BE2C (cell line): ENCODE measurements around the gene TPI1.

Experiments used
- DNase-seq: peaks from one replicate; pipeline ENCODE4 v3.0.0-alpha.2; 2020
- H3K27me3 ChIP-seq: fragments of 250-450 bp; sonication (Bioruptor Pico); 2 replicates; pipeline ENCODE4 v1.5.1; 2020; ENCODE audit warnings: mild to moderate bottlenecking
- H3K36me3 ChIP-seq: fragments of 250-450 bp; sonication (Bioruptor Pico); 2 replicates; pipeline ENCODE4 v1.5.1; 2020; ENCODE audit warnings: mild to moderate bottlenecking
- H3K4me1 ChIP-seq: fragments of 250-450 bp; sonication (Bioruptor Pico); 2 replicates; pipeline ENCODE4 v1.5.1; 2020
- H3K4me3 ChIP-seq: 2 replicates; pipeline ENCODE4 v1.5.1; 2011; ENCODE audit warnings: low read depth, low read length
- H3K9me3 ChIP-seq: fragments of 250-450 bp; sonication (Bioruptor Pico); 2 replicates; pipeline ENCODE4 v1.5.1; 2020
- TF ChIP-seq, protein P1 (sequence below): IDR thresholded peaks from 2 replicates; pipeline ENCODE4 v1.5.1; 2012; ENCODE audit warnings: mild to moderate bottlenecking, low read depth, low read length

TPI1 gene

GRCh38 chr12:6820166-6820565, 47.2 kb upstream of the TPI1 start:
- no peaks in the 10 kb centered on the region for H3K27me3 ChIP-seq

GRCh38 chr12:6821591-6822425, 45.5 kb upstream of the TPI1 start, which contains the start of gene GPR162:
Gene GPR162, plus strand, starts transcription at chr12:6821821. Its CDS starts 2,078 bp downstream, at chr12:6823899.
- peaks cover 25% of the 10 kb centered on the region for H3K4me1 ChIP-seq
- no peaks in the 10 kb centered on the region for H3K27me3 ChIP-seq

More at GRCh38 chr12:6820166-6820565, 47.2 kb upstream of the TPI1 start:
- TF ChIP-seq, protein P1, sequence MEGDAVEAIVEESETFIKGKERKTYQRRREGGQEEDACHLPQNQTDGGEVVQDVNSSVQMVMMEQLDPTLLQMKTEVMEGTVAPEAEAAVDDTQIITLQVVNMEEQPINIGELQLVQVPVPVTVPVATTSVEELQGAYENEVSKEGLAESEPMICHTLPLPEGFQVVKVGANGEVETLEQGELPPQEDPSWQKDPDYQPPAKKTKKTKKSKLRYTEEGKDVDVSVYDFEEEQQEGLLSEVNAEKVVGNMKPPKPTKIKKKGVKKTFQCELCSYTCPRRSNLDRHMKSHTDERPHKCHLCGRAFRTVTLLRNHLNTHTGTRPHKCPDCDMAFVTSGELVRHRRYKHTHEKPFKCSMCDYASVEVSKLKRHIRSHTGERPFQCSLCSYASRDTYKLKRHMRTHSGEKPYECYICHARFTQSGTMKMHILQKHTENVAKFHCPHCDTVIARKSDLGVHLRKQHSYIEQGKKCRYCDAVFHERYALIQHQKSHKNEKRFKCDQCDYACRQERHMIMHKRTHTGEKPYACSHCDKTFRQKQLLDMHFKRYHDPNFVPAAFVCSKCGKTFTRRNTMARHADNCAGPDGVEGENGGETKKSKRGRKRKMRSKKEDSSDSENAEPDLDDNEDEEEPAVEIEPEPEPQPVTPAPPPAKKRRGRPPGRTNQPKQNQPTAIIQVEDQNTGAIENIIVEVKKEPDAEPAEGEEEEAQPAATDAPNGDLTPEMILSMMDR, result no peak
- Histone ChIP-seq H3K4me3 (no peak overlapping the region), H3K4me1 (peaks cover 29% of the 10 kb centered on the region), H3K36me3 (no peaks in the 10 kb centered on the region), H3K9me3 (no peaks in the 10 kb centered on the region)
- DNase-seq, result no peak

GRCh38 chr12:6822426-6823135, 44.8 kb upstream of the TPI1 start:
- Histone ChIP-seq H3K4me1 (peaks cover 30% of the 10 kb centered on the region), H3K4me3 (peak overlapping the region; percentile 64), H3K9me3 (no peaks in the 10 kb centered on the region), H3K27me3 (no peaks in the 10 kb centered on the region), H3K36me3 (no peaks in the 10 kb centered on the region)
- no peak for DNase-seq
- TF ChIP-seq, protein P1, result no peak

More at GRCh38 chr12:6821591-6822425, 45.5 kb upstream of the TPI1 start, which contains the start of gene GPR162:
- TF ChIP-seq, protein P1, result no peak
- Histone ChIP-seq H3K4me3 (peak within 1 kb of the TSS; percentile 64), H3K36me3 (no peaks in the 10 kb centered on the region), H3K9me3 (no peaks in the 10 kb centered on the region)
- DNase-seq, result peak; percentile 80

DNA sequence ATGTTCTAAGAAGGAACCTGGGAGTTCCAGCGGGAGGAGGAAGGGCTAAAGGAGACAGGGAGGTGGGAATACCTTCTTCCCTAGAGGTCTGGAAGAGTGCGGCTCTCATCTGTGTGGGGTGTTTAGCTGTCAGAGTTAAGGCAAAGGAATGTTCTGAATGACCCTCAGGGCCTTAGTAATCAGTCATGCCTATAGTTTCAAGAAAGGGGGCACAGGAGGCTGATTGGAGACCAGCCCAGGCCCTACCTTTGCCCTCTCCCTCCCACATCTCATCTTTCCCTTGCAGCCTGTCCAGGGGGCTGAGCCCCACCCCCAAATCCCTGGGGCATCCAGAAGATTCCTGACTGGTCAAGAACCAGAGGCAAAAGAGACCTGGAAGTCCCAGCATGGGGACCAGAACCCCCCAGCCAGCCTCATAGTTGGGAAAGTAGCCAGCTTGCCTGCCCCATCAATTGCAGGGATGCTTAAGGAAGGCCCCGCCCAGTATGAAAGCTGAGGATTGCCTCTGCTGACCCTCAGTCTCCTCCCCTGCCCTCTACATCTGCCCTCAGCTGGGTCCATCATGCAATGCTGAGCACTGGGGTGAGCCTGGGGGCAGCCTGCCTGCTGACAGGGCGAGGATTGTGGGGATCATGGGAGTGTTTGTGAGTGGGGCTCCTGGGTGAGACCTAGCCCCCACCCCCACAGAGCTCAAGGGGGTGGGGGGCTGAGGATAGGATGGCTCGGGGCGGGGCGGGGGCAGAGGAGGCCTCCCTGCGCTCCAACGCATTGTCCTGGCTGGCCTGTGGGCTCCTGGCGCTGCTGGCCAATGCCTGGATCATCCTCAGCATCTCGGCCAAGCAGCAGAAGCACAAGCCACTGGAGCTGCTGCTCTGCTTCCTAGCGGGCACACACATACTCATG, 43.9 kb upstream of the TPI1 start:
- no peak overlapping the region for H3K4me3 ChIP-seq
- H3K9me3 ChIP-seq, result no peaks in the 10 kb centered on the region
- no peaks in the 10 kb centered on the region for H3K27me3 ChIP-seq
- no peaks in the 10 kb centered on the region for H3K36me3 ChIP-seq
- peaks cover 30% of the 10 kb centered on the region for H3K4me1 ChIP-seq
- no peak for DNase-seq
- TF ChIP-seq, protein P1, result no peak

DNA sequence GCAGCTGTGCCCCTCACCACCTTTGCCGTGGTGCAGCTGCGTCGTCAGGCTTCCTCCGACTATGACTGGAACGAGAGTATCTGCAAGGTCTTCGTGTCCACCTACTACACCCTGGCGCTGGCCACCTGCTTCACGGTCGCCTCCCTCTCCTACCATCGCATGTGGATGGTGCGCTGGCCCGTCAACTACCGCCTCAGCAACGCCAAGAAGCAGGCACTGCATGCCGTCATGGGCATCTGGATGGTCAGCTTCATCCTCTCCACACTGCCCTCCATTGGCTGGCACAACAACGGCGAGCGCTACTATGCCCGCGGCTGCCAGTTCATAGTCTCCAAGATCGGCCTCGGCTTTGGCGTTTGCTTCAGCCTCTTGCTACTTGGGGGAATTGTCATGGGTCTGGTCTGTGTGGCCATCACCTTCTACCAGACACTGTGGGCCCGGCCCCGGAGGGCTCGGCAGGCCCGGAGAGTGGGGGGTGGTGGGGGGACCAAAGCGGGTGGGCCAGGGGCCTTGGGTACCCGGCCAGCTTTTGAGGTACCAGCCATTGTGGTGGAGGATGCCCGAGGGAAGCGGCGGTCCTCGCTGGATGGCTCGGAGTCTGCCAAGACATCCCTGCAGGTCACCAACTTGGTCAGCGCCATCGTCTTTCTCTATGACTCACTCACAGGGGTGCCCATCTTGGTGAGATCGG, 43.1 kb upstream of the TPI1 start:
- Histone ChIP-seq H3K9me3 (no peaks in the 10 kb centered on the region), H3K36me3 (peaks cover 4% of the 10 kb centered on the region; the same call in 1 of the 2 replicates), H3K4me1 (peaks cover 30% of the 10 kb centered on the region), H3K4me3 (no peak overlapping the region), H3K27me3 (no peaks in the 10 kb centered on the region)
- no peak for DNase-seq
- TF ChIP-seq, protein P1, result no peak
